Omental fat pad (tissue), 4 donors: ENCODE measurements around the gene PKDCC. TPM values are rescaled to one million over a fixed set of nuclear protein-coding genes. Genes with fewer than 3 reads are reported as not detected.
A peak's percentile ranks its signal among the peaks of the same experiment; 100 is the strongest.

ENCODE experiments used
- ATAC-seq: fragments of 150-250 bp; one replicate; pipeline ENCODE4 v1.9.1; 2016; ENCODE audit warnings: mild to moderate bottlenecking, moderate library complexity; ENCODE audit not compliant: low FRiP score
- DNase-seq: peaks from one replicate; pipeline ENCODE4 v3.0.0-alpha.2; 2019; ENCODE audit warnings: low spot score
- CTCF ChIP-seq, 3 donors: fragments of 450-650 bp; IDR thresholded peaks; one replicate each; pipeline ENCODE4 v1.5.1; 2016 to 2017; ENCODE audit warnings: antibody characterized with exemption in 3 of 3, mild to moderate bottlenecking in 3 of 3, moderate library complexity in 2 of 3
- total RNA-seq, 4 donors: library from RNA; depleted of rRNA; stranded (reverse); fragments of >200 nt; gene quantifications; one replicate each; pipeline ENCODE4 v1.1.0, GENCODE V29; 2016

PKDCC gene, protein sequence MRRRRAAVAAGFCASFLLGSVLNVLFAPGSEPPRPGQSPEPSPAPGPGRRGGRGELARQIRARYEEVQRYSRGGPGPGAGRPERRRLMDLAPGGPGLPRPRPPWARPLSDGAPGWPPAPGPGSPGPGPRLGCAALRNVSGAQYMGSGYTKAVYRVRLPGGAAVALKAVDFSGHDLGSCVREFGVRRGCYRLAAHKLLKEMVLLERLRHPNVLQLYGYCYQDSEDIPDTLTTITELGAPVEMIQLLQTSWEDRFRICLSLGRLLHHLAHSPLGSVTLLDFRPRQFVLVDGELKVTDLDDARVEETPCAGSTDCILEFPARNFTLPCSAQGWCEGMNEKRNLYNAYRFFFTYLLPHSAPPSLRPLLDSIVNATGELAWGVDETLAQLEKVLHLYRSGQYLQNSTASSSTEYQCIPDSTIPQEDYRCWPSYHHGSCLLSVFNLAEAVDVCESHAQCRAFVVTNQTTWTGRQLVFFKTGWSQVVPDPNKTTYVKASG
- 100 to 1,000 TPM in 3 of 4 donors, 10 to 100 TPM in 1; 72.6 to 307 (median 149) TPM for total RNA-seq

DNA sequence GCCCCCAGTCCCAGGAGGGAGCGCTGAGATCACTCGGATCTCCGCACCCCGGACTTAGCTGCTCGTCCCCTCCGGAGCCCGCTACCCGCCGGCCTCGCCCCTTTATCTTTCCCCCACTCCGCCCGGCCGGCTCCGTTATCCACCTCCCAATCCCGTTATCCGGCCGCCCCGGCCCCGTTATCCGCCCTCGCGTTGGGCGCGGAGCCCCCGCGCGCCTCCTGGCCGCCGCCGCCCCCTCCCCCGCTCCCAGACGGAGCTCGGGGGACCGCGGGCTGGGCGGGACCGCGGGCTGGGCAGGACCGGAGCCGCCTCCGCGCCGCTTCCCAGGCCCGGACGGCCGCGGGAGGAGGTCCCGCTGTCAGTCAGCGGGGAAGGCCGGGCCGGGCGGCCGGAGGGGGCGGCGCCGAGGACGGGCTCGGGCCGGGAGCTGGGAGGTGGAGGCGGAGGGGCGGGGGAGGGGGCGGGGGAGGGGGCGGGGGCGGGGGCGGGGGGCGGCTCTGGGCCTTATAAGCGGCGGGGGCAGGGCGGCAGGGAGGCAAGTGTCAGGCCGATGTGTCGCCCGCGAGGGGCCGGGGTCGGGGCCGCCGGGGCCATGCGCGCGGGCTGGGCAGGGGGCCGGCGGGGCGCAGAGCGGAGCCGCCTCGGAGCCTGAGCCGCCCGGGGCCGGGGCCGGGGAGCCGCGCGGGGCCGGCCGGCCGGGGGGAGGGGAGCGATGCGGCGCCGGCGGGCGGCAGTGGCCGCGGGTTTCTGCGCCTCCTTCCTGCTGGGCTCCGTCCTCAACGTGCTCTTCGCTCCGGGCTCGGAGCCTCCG lies at the start of gene PKDCC:
PKDCC (plus strand) TSS at position 534 of the 811 bp plus-strand sequence; CDS start at position 713, 179 bp downstream.
- ATAC-seq = peak; percentile 83
- TF ChIP-seq CTCF (IDR thresholded peaks at IDR 0.05) = no peak
- no peak for DNase-seq

- no peak for TF ChIP-seq CTCF (IDR thresholded peaks at IDR 0.05)
- ATAC-seq (peak; percentile 69), DNase-seq (no peak)
Observed at GRCh38 chr2:41998186-41999127, 49.4 kb upstream of the PKDCC start.

DNA sequence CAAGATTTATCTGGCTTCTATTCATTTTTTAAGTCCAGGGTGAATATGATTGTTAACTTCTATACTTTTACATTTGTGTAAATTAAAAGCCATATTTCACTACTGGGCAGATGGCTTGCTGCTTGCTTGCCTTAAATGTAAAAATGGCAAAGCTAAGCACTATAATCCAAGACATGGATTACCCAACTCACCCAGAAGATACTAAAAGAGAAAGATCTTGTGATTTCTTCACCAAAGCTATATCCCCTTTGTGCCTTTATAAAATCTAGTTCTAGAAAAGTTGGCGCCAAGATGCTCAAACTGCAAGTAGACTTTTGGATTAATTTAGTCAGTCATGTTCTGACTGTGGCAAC lies 48.7 kb upstream of the PKDCC start:
- ATAC-seq (peak; percentile 59), DNase-seq (no peak)
- no peak for TF ChIP-seq CTCF (IDR thresholded peaks at IDR 0.05)

GRCh38 chr2:41999592-42000281 lies 48.1 kb upstream of the PKDCC start:
- no peak for DNase-seq
- ATAC-seq = no peak
- TF ChIP-seq CTCF (IDR thresholded peaks at IDR 0.05) = no peak

- DNase-seq (no peak), ATAC-seq (no peak)
- no peak for TF ChIP-seq CTCF (IDR thresholded peaks at IDR 0.05)
Observed at GRCh38 chr2:42001711-42002201, 46.1 kb upstream of the PKDCC start.

GRCh38 chr2:42007551-42007950 lies 40.3 kb upstream of the PKDCC start:
- no peak for ATAC-seq
- DNase-seq = no peak
- no peak for TF ChIP-seq CTCF (IDR thresholded peaks at IDR 0.05)
